Activated CD4-positive, CD25-positive, alpha-beta regulatory T cell treated with anti-CD3 and anti-CD28 coated beads, Interleukin-2, amount 50 U/mL, for 24 hours (primary cell): Measurements from ENCODE around the gene SKAP2.

Experiments used
- ATAC-seq, 2 donors: fragments of 150-1000 bp; cut with Tn5 transposase; one replicate each; pipeline ENCODE4 v1.10.0; 2021; ENCODE audit warnings: mild to moderate bottlenecking in 1 of 2, moderate library complexity in 1 of 2

SKAP2 gene

DNA sequence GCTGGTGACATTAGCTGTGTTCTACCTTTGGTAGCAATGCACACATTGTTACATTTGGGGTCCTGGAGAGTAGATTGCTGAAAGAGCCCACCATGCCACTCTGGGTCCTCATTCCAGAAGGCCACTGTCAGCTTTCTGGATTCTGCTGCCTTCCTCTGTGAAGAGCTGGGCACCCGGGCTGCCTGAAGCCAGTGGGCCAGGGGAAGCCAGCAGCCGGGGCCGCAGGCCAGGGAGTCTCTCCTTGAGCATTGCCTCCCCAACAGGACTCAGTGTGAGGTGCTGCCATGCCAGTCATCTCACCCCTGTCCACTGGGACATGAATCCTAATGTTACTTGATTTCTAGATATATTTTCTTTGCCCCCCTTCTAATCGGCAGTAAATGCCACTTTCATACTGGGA lies 234.0 kb downstream of the SKAP2 start:
- no peak for ATAC-seq

DNA sequence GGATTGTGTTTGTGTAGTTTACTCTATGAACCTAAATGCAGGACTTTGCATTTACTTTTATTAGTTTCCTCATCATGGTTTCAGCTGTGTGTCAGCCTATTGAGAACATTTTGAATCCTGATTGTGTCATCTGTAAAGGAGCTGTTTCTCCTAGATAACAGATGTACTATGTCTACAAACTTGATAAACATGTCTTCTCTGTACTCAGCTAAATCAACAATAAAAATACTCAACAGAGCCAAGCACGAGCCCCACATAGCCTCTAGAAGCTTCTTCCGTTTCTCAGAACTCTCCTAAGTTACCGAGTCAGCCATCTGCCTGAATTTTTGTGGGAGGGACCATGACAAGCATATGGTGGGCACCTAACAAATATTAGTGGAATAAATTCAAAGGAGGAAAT lies 234.7 kb downstream of the SKAP2 start:
- no peak for ATAC-seq

DNA sequence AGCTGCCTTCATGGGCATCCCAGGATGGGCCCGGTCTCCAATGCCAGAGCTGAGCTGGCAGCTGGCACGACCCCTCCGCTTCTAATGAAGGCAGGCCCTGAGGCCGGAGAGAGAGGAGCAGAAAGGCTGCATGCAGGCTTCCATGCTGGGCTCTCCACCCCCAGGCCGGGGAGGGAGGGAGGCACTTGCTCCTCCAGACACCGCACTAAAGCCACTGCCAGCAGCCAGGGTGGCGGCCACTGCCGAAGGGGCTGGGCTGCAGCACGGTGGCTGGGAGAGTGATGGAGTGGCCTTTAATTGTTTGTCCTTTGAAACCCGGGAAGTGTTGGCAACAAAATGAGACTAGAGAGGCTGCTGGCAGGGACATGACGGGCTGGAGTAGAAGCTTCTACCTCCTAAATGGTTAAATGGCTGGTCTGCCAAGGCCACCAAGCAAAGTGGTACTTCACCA lies 236.5 kb downstream of the SKAP2 start:
- no peak for ATAC-seq

DNA sequence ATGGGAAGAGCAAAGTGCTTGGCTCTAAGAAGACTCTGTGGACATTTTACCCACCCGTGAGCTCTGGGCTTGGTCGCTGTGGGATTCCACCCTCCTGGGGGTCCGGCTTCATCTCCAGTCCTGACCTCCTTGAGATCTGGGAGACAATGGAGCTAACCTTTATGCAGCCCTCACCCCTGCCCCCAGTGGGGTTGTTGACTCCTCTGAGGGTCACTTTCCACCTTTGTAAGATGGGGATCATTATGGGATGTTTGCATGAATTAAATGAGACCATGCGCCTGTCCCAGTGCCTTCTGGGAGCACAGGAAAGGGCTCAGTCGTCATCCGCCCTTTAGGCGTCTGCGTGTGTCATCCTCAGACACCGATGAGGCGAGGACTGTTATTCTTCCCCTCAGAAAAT lies 237.2 kb downstream of the SKAP2 start:
- ATAC-seq = no peak

DNA sequence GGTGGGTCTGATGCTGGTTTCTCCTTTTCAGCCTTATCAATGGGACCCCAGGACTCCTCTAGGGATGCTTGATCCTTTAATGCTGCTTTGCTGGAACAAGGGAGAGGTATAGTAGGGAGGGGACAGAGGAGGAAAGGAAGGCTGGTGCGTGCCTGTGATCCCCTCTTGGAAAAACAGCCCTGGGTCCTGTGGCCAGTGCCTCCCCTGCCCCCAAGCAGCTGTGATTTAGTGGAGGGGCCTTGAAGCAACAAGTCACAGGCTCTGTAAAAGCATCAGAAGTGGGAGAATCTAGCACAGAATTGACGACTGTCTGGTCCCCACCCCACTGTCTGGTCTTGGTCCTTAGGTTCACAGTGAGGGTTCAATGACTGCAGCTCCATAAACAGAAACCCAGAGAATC lies 237.7 kb downstream of the SKAP2 start:
- no peak for ATAC-seq

DNA sequence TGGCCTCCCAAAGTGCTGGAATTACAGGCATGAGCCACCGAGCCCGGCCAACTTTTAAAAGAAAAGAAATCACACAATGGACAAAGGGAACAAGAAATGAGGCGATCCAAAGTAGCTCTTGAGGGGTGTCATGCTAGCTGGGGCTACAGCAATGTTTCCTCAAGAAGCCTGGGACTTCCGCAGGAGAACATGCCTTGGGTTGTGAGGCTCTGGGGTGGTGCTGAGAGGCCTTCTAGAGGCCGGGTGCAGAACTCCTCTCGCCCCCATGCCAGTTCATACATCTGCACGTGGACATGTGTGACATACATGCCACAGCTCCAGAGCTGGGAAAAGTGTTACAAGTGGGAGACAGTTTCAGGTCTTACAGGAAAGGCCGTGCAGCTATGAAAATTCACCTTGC lies 238.2 kb downstream of the SKAP2 start:
- ATAC-seq = no peak

DNA sequence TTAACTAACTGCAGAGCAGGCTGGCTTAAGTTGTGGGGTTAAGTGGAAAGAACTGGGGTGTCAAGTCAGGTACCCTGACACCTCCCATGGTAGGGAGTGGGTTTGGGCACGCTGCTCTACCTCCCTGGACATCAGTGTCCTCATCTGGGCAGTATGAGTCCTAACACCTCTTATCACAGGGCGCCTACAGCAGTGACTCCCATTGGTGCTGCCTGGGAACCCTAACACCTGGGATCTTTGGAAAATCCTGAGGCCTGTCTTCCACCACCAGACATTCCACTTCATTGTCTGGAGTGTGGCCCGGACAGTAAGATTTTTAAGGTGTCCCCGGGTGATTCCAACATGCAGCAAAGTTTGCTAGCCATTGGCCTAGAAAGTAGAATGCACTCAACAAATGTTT lies 239.1 kb downstream of the SKAP2 start:
- no peak for ATAC-seq

DNA sequence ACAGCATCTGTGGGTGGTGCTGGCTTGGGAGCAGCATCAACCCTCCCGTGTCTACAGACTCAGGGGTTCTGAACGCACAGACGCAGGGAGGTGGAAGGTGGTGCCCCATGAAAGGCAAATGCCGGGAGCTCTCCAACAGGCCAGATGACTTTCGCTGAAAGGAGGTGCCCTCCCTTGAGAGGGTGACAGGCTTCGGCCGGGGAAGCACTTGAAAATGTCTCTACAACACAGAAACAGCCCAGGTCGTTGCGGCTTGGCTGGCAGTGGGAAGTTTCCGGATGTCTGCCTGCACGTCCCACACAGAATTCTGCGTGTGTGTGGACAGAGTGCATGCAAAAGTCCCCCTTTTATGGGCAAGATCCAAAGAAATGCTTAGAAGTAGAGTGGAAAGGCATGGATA lies 239.6 kb downstream of the SKAP2 start:
- no peak for ATAC-seq

DNA sequence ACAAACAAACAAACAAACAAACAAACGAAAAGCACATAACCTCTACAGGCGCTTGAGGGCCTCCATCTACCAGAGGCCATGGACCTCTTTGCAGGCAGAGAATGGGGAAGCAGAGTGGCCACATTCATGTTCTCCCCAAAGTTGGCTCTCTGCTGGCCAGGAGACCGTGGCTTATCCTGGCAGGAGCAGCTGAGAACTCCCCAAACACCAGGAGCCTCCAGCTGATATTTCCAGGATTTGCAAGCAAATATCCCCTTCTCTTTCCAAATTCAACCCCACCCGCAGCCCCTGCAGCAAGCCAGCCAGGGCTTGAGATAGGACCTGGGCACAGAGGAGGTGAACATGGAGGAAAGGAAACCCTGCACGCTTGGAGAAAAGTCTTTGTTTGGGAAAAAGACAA lies 240.0 kb downstream of the SKAP2 start:
- ATAC-seq = no peak

DNA sequence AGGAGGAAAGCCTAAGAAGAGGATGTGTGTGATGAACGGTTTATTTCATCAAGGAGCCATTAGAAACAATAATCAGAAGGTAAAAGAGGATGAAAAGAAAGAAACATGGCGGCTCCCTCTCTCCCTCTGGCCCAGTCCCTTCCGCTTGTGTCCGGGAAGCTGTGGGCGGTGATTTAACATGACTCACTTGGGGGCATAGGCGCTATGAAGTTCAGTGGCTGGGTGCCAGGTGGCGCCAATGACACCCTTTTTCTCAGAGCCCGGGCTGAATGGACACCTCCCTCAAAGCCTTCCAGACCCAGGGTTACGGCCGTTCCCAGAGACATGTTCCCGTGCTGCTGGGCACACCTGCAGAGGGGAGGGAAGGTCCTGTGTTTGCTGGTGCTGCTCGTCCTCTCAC lies 244.0 kb downstream of the SKAP2 start:
- no peak for ATAC-seq

DNA sequence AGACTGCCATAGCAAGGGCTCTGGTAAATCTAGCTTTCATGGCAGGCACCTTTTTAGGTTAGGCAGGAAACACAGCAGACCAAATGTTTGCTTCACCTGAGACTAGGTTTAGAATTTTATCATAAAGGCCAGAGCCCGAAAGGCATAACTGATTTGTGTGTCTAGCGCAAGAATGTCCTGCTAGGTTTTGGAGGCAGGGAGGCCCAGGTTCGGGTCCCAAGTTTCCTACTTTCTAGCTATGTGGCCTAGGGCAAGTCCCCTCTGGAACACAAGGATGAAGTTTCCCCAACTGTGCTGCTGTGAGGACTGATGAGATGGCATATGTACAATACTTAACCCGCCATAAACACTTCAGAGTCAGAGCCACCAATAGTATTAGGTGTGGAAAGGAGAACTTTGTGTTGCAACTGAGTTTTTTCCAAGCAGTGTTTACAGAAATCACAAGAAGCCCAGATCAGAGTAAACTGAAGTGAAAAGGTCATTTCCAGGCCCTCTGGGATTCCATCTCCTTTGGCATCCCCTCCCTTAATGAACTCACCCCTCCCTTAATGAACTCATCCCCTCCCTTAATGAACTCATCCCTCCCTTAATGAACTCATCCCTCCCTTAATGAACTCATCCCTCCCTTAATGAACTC lies 244.9 kb downstream of the SKAP2 start:
- ATAC-seq = no peak

DNA sequence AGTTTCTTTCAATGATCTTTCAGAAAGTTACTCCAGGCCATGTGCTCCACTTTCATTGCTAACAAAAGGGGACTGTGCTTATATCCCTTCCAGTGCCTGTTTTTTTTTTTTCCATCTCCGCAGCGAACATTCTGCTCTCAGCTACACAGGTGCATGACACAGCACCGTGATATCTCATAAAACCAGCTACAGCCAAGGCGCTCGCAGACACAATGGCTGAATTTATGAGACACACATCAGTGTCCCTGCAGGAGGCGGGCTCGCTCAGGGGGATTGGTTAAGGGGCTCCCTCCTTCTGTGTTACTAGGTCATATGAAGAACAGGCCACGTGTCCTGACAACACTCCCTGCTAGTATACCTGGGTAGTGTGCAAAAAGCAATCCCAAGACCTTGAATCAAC lies 245.5 kb downstream of the SKAP2 start:
- ATAC-seq = no peak

DNA sequence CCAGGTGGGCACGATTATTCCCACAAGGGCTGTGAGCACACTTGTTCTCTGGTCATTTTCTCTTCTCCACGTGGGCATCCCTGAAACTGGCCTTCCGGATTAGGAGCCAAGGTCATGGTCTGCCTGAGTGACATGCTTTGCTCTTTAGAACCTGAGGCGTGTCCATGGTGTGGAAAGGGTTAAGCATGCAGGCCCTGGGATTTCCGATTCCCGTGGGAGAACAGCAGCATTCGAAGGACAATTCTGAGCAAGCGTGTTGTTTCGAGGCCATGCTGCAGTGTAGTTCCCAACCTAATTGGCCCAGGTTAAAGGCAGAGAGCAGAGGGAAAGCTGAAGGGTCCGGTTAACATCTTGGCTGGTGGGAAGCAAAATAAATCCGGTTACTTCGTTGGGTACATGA lies 245.9 kb downstream of the SKAP2 start:
- no peak for ATAC-seq
